Neural cell (in vitro differentiated cells): ENCODE data around the gene SPSB3. TPM values are rescaled to one million over a fixed set of nuclear protein-coding genes. Genes with fewer than 3 reads are reported as not detected.

ENCODE experiments used
- H2AFZ ChIP-seq: fragments of 200-600, 300-800 bp; sonication (generic), shearing (Covaris generic); 2 replicates; pipeline ENCODE4 v1.6.0; 2014; ENCODE audit warnings: low read depth, mild to moderate bottlenecking, antibody characterized with exemption, low read length, moderate library complexity
- H3F3A ChIP-seq: fragments of 200-600 bp; shearing (Covaris generic); 2 replicates; pipeline ENCODE4 v1.6.1; 2016; ENCODE audit warnings: mild to moderate bottlenecking, moderate library complexity, mixed read lengths, antibody characterized with exemption, low read length; ENCODE audit not compliant: insufficient read depth, poor library complexity, severe bottlenecking
- H3K27ac ChIP-seq: fragments of 200-600, 300-800 bp; sonication (generic), shearing (Covaris generic); 2 replicates; pipeline ENCODE4 v1.5.1; 2014; ENCODE audit warnings: mild to moderate bottlenecking, low read length, moderate library complexity
- H3K27me3 ChIP-seq: fragments of 300-800, 200-600 bp; sonication (generic), shearing (Covaris generic); 2 replicates; pipeline ENCODE4 v1.6.0; 2014; ENCODE audit warnings: mild to moderate bottlenecking, low read depth, low read length, moderate library complexity; ENCODE audit not compliant: insufficient read depth
- H3K36me3 ChIP-seq: fragments of 300-800, 200-600 bp; sonication (generic), shearing (Covaris generic); 2 replicates; pipeline ENCODE4 v1.5.1; 2014; ENCODE audit warnings: mild to moderate bottlenecking, antibody characterized with exemption, low read length, moderate library complexity; ENCODE audit not compliant: insufficient read depth
- H3K4me2 ChIP-seq: fragments of 300-800, 200-600 bp; sonication (generic), shearing (Covaris generic); 2 replicates; pipeline ENCODE4 v1.6.0; 2014; ENCODE audit warnings: mild to moderate bottlenecking, low read length
- H3K4me3 ChIP-seq: fragments of 300-800, 200-600 bp; sonication (generic), shearing (Covaris generic); 2 replicates; pipeline ENCODE4 v1.5.1; 2014; ENCODE audit warnings: mild to moderate bottlenecking, low read length, moderate library complexity
- H3K79me2 ChIP-seq: fragments of 200-600 bp; shearing (Covaris generic); replicated peaks from 2 replicates; pipeline ENCODE4 v1.6.0; 2014; ENCODE audit warnings: mild to moderate bottlenecking, low read length, moderate library complexity; ENCODE audit not compliant: insufficient read depth
- H3K9ac ChIP-seq: fragments of 300-800, 200-600 bp; sonication (generic), shearing (Covaris generic); 2 replicates; pipeline ENCODE4 v1.6.1; 2016; ENCODE audit warnings: mild to moderate bottlenecking, low read length, mixed read lengths
- H3K9me2 ChIP-seq: fragments of 200-600 bp; shearing (Covaris generic); 2 replicates; pipeline ENCODE4 v1.6.1; 2016; ENCODE audit warnings: mild to moderate bottlenecking, low read length, mixed read lengths; ENCODE audit not compliant: insufficient read depth
- H3K9me3 ChIP-seq: fragments of 200-600, 300-800 bp; sonication (generic), shearing (Covaris generic); 2 replicates; pipeline ENCODE4 v1.6.1; 2016; ENCODE audit warnings: mild to moderate bottlenecking, mixed run types, low read length, moderate library complexity, mixed read lengths
- H4K20me1 ChIP-seq: fragments of 200-600 bp; shearing (Covaris generic); 2 replicates; pipeline ENCODE4 v1.6.1; 2016; ENCODE audit warnings: mild to moderate bottlenecking, mixed run types; ENCODE audit not compliant: insufficient read depth
- CTCF ChIP-seq: fragments of 450-650 bp; IDR thresholded peaks from 2 replicates; pipeline ENCODE4 v1.5.1; 2014; ENCODE audit warnings: antibody characterized with exemption, mild to moderate bottlenecking, moderate library complexity; ENCODE audit not compliant: poor library complexity, severe bottlenecking
- EP300 ChIP-seq: fragments of 450-650 bp; conservative IDR thresholded peaks from 2 replicates; pipeline ENCODE4 v1.6.1; 2014; ENCODE audit warnings: antibody characterized with exemption, mild to moderate bottlenecking, moderate library complexity; ENCODE audit not compliant: poor library complexity, severe bottlenecking
- EZH2 ChIP-seq: fragments of 200-600, 300-800 bp; shearing (Covaris generic), sonication (generic); IDR thresholded peaks from 2 replicates; pipeline ENCODE4 v1.6.1; 2014; ENCODE audit warnings: antibody characterized with exemption, low read length, borderline replicate concordance, mild to moderate bottlenecking; ENCODE audit not compliant: insufficient read depth, poor library complexity, severe bottlenecking
- MXI1 ChIP-seq: fragments of 450-650 bp; conservative IDR thresholded peaks from 2 replicates; pipeline ENCODE4 v1.6.1; 2014; ENCODE audit warnings: antibody characterized with exemption, mild to moderate bottlenecking; ENCODE audit not compliant: poor library complexity, severe bottlenecking
- POLR2AphosphoS5 ChIP-seq: IDR thresholded peaks from 2 replicates; pipeline ENCODE4 v1.6.1; 2012
- RAD21 ChIP-seq: fragments of 450-650 bp; conservative IDR thresholded peaks from 2 replicates; pipeline ENCODE4 v1.6.1; 2014; ENCODE audit warnings: antibody characterized with exemption, mild to moderate bottlenecking, moderate library complexity
- REST ChIP-seq: IDR thresholded peaks from 2 replicates; pipeline ENCODE4 v1.6.1; 2012; ENCODE audit warnings: borderline replicate concordance
- SMC3 ChIP-seq: fragments of 450-650 bp; conservative IDR thresholded peaks from 2 replicates; pipeline ENCODE4 v1.6.1; 2014; ENCODE audit warnings: antibody characterized with exemption, mild to moderate bottlenecking, moderate library complexity; ENCODE audit not compliant: poor library complexity
- TAF1 ChIP-seq: IDR thresholded peaks from 2 replicates; pipeline ENCODE4 v1.6.1; 2012; ENCODE audit warnings: low read depth
- polyA plus RNA-seq: library from polyadenylated mRNA; depleted of rRNA; stranded (reverse); fragments of >200 nt; gene quantifications from 2 replicates; pipeline ENCODE4 v1.2.3, GENCODE V29; 2014

Gene SPSB3
- polyA plus RNA-seq, 1 donor from 2014 or later = 315 TPM

GRCh38 chr16:1743376-1744337 lies 38.7 kb downstream of the SPSB3 start:
- no peaks in the 10 kb centered on the region for H3K9me3 ChIP-seq
- no peak overlapping the region for H3K4me3 ChIP-seq
- H3K27ac ChIP-seq = no peak overlapping the region
- H3F3A ChIP-seq = no peaks in the 10 kb centered on the region
- no peak overlapping the region for H2AFZ ChIP-seq
- H3K27me3 ChIP-seq = no peaks in the 10 kb centered on the region
- H4K20me1 ChIP-seq = no peaks in the 10 kb centered on the region
- H3K9me2 ChIP-seq = no peaks in the 10 kb centered on the region
- TF ChIP-seq POLR2AphosphoS5 = no peak
- no peak for TF ChIP-seq RAD21
- TF ChIP-seq CTCF = no peak
- no peak for TF ChIP-seq EZH2
- TF ChIP-seq TAF1 = no peak
- no peak for TF ChIP-seq REST
- no peak for TF ChIP-seq SMC3
- no peak for TF ChIP-seq MXI1
- TF ChIP-seq EP300 = no peak
- no peak overlapping the region for H3K4me2 ChIP-seq
- H3K36me3 ChIP-seq = no peaks in the 10 kb centered on the region
- H3K9ac ChIP-seq = no peak overlapping the region
- no peaks in the 10 kb centered on the region for H3K79me2 ChIP-seq

- Histone ChIP-seq H3K27me3 (no peaks in the 10 kb centered on the region), H3K4me2 (no peak overlapping the region), H3K9ac (no peak overlapping the region), H2AFZ (no peak overlapping the region), H3K27ac (no peak overlapping the region), H3K4me3 (no peak overlapping the region), H3K36me3 (no peaks in the 10 kb centered on the region), H3F3A (no peaks in the 10 kb centered on the region), H3K9me3 (no peaks in the 10 kb centered on the region), H4K20me1 (no peaks in the 10 kb centered on the region), H3K9me2 (no peaks in the 10 kb centered on the region), H3K79me2 (no peaks in the 10 kb centered on the region)
- TF ChIP-seq RAD21 (no peak), SMC3 (no peak), POLR2AphosphoS5 (no peak), TAF1 (no peak), EP300 (no peak), EZH2 (no peak), REST (no peak), MXI1 (no peak), CTCF (no peak)
Observed at GRCh38 chr16:1741553-1742165, 40.7 kb downstream of the SPSB3 start.
